Mucosa of descending colon (tissue), 3 donors: ENCODE results near the gene MPP3. TPM values are rescaled to one million over a fixed set of nuclear protein-coding genes. Genes with fewer than 3 reads are reported as not detected.

Experiments used
- ATAC-seq: fragments of 200-7000 bp; cut with Tn5 transposase; one replicate; pipeline ENCODE4 v1.9.1; 2020; ENCODE audit warnings: mild to moderate bottlenecking, moderate library complexity
- DNase-seq, 3 donors: peaks; one replicate each; pipeline ENCODE4 v3.0.0-alpha.2; 2020
- H3K36me3 ChIP-seq: fragments of 200-600 bp; one replicate; pipeline ENCODE4 v1.8.0; 2021; ENCODE audit warnings: low read depth, mild to moderate bottlenecking
- H3K4me1 ChIP-seq: fragments of 200-600 bp; one replicate; pipeline ENCODE4 v1.8.0; 2021; ENCODE audit warnings: low read depth, mild to moderate bottlenecking
- H3K4me3 ChIP-seq: fragments of 200-600 bp; one replicate; pipeline ENCODE4 v1.8.0; 2021; ENCODE audit warnings: mild to moderate bottlenecking
- H3K9me3 ChIP-seq: fragments of 200-600 bp; one replicate; pipeline ENCODE4 v1.8.0; 2021; ENCODE audit warnings: mild to moderate bottlenecking
- CTCF ChIP-seq: fragments of 200-600 bp; IDR thresholded peaks from one replicate; pipeline ENCODE4 v1.8.0; 2022; ENCODE audit warnings: antibody characterized with exemption, mild to moderate bottlenecking
- intact Hi-C, 2 donors: fragments of 100-400 bp; cut with DNase I in 1 of 2; cut with micrococcal nuclease in 1 of 2; formaldehyde crosslinking; loops; one replicate each; pipeline versions ENCODE4 v1.11.0 to v1.11.1; 2022; cut with DNase I, micrococcal nuclease
- total RNA-seq, 3 donors: library from RNA; stranded (reverse); fragmentation: NEBNext Ultra II Directional in 2 of 3; extraction: Animal tissue kit (Norgen Biotek cat#: 25700) in 2 of 3; gene quantifications; one replicate each; pipeline versions ENCODE4 v1.2.1 to v1.2.4, GENCODE V29; 2021 to 2023
- donor health status: DM: no; HTN: no; CAD: no; lungs with moderate emphysema.
- donor health status: DM: no; HTN: no; CAD: no.
- donor health status: DM: no; HTN: yes; CAD: no.

The MPP3 gene
- total RNA-seq, 3 donors from 2014 or later = 1.8 to 8.6 (median 3.7) TPM

- ATAC-seq (no peak), DNase-seq (no peak)
- no peaks in the 10 kb centered on the region for H3K9me3 ChIP-seq
- H3K4me1 ChIP-seq = no peaks in the 10 kb centered on the region
- no peak overlapping the region for H3K4me3 ChIP-seq
- H3K36me3 ChIP-seq = no peaks in the 10 kb centered on the region
- no peak for TF ChIP-seq CTCF
- intact Hi-C loops = no loop called here
Measured at GRCh38 chr17:43864161-43864984, 31.4 kb upstream of the MPP3 start.

GRCh38 chr17:43861960-43862359, 29.0 kb upstream of the MPP3 start:
- Histone ChIP-seq H3K9me3 (no peaks in the 10 kb centered on the region), H3K36me3 (no peaks in the 10 kb centered on the region), H3K4me1 (no peaks in the 10 kb centered on the region), H3K4me3 (no peak overlapping the region)
- intact Hi-C loops = no loop called here
- no peak for TF ChIP-seq CTCF
- ATAC-seq (no peak), DNase-seq (no peak)

GRCh38 chr17:43860927-43861622, 28.1 kb upstream of the MPP3 start:
- intact Hi-C loops = no loop called here
- Histone ChIP-seq H3K4me1 (no peaks in the 10 kb centered on the region), H3K4me3 (no peak overlapping the region), H3K9me3 (no peaks in the 10 kb centered on the region), H3K36me3 (no peaks in the 10 kb centered on the region)
- TF ChIP-seq CTCF = no peak
- DNase-seq (no peak), ATAC-seq (no peak)

- Histone ChIP-seq H3K9me3 (no peaks in the 10 kb centered on the region), H3K4me3 (no peak overlapping the region), H3K4me1 (no peaks in the 10 kb centered on the region), H3K36me3 (no peaks in the 10 kb centered on the region)
- ATAC-seq (no peak), DNase-seq (no peak)
- intact Hi-C loops = no loop called here
- TF ChIP-seq CTCF = no peak
Measured at GRCh38 chr17:43860077-43860725, 27.3 kb upstream of the MPP3 start.

- intact Hi-C loops = no loop called here
- TF ChIP-seq CTCF = no peak
- no peak for ATAC-seq
Measured at GRCh38 chr17:43857957-43858600, 25.1 kb upstream of the MPP3 start.

More at GRCh38 chr17:43857957-43858600, 25.1 kb upstream of the MPP3 start:
- Histone ChIP-seq H3K4me1 (no peaks in the 10 kb centered on the region), H3K9me3 (no peaks in the 10 kb centered on the region), H3K4me3 (no peak overlapping the region), H3K36me3 (no peaks in the 10 kb centered on the region)
- DNase-seq = no peak
